ENCODE results near the gene PALLD. TPM values are rescaled to one million over a fixed set of nuclear protein-coding genes. Genes with fewer than 3 reads are reported as not detected.

Gene PALLD
- total and polyA plus RNA-seq, 2 of the 8 experiments (the other 6 are each of a cell fraction or from before 2014, with no cell fraction given) = 10.5 to 25.0 TPM

- TF ChIP-seq RXRA (IDR thresholded peaks at IDR 0.05; ENCODE audit: insufficient read depth, low read depth, low read length) = no peak
These were observed 431.5 kb downstream of the PALLD start (continued) for GRCh38 chr4:168928346-168928745.

Measured in H1 (cell line).